GM13976 (cell line): ENCODE measurements around the gene SLC35C1.

Experiments used
- DNase-seq: peaks from one replicate; pipeline ENCODE4 v3.0.0; 2012; ENCODE audit warnings: low spot score
- CTCF ChIP-seq: IDR thresholded peaks from 2 replicates; pipeline ENCODE4 v1.5.1; 2012; ENCODE audit warnings: borderline replicate concordance, mild to moderate bottlenecking; ENCODE audit not compliant: insufficient read depth; ENCODE audit errors: extremely low read depth, missing control alignments, control extremely low read depth
- in situ Hi-C: fragments of 300-500 bp; cut with MboI; formaldehyde crosslinking; loops from one replicate; pipeline ENCODE4 v1.12.0; 2022; ENCODE audit warnings: low sequenced_read_pairs, mixed read lengths, inconsistent platforms; ENCODE audit not compliant: unreplicated experiment

SLC35C1 gene

GRCh38 chr11:45844822-45845578 lies 40.1 kb downstream of the SLC35C1 start:
- no peak for DNase-seq
- no peak for TF ChIP-seq CTCF
- in situ Hi-C loops = no loop called here

- no peak for TF ChIP-seq CTCF
- in situ Hi-C loops = no loop called here
- DNase-seq = no peak
Measured at GRCh38 chr11:45846174-45846675, 41.3 kb downstream of the SLC35C1 start.

- peak; percentile 99 for DNase-seq
- TF ChIP-seq CTCF = no peak
- in situ Hi-C loops = no loop called here
Measured at GRCh38 chr11:45846974-45847910, 42.3 kb downstream of the SLC35C1 start, which contains the start of gene CRY2. Gene CRY2, plus strand, starts transcription at chr11:45847475. Its CDS starts 16 bp downstream, at chr11:45847491.

GRCh38 chr11:45847911-45848316 lies 43.0 kb downstream of the SLC35C1 start:
- DNase-seq = peak; percentile 52
- TF ChIP-seq CTCF = no peak
- in situ Hi-C loops = no loop called here

- no peak for DNase-seq
- in situ Hi-C loops = no loop called here
- no peak for TF ChIP-seq CTCF
Measured at GRCh38 chr11:45848654-45849081, 43.7 kb downstream of the SLC35C1 start.

- no peak for TF ChIP-seq CTCF
- in situ Hi-C loops = no loop called here
- DNase-seq = no peak
Measured at GRCh38 chr11:45850446-45850845, 45.5 kb downstream of the SLC35C1 start.
